SK-N-SH (cell line): ENCODE data around the gene MELK. TPM values are rescaled to one million over a fixed set of nuclear protein-coding genes. Genes with fewer than 3 reads are reported as not detected.

Source experiments
- CTCF ChIA-PET: fragments of 300-600, 350-600 bp; formaldehyde crosslinking; extraction: SDS; loops from one replicate; lab custom pipeline; 2021; lab: Yijun Ruan, JAX
- POLR2A ChIA-PET: fragments of 350-600 bp; sonication (Branson Sonifier 250); formaldehyde crosslinking; extraction: SDS; loops from one replicate; lab custom pipeline; 2020; ENCODE audit warnings: antibody characterized with exemption, inconsistent platforms; lab: Yijun Ruan, JAX
- DNase-seq: peaks from one replicate; pipeline ENCODE4 v3.0.0; 2012
- H2AFZ ChIP-seq: fragments of 200-600 bp; sonication (generic); 2 replicates; pipeline ENCODE4 v1.8.1; 2016; ENCODE audit warnings: antibody characterized with exemption, mild to moderate bottlenecking, low read depth
- H3F3A ChIP-seq: fragments of 200-600 bp; sonication (generic); replicated peaks from 2 replicates; pipeline ENCODE3; 2016; ENCODE audit warnings: antibody characterized with exemption, mild to moderate bottlenecking; ENCODE audit not compliant: insufficient read depth
- H3K27ac ChIP-seq, 2 experiments: fragments of 200-500 bp in 1 of 2; fragments of 200-600 bp in 1 of 2; sonication (Bioruptor generic) in 1 of 2; sonication (generic), shearing (Covaris generic) in 1 of 2; 2 replicates each; pipeline versions ENCODE4 v1.5.1 to v1.6.1; 2014 to 2016; ENCODE audit warnings: low read depth in 2 of 2, inconsistent platforms in 1 of 2, low read length in 1 of 2, mild to moderate bottlenecking in 1 of 2, mixed read lengths in 1 of 2
- H3K27me3 ChIP-seq: fragments of 200-600 bp; sonication (generic), shearing (Covaris generic); 2 replicates; pipeline ENCODE4 v1.6.1; 2016; ENCODE audit warnings: mixed run types; ENCODE audit not compliant: insufficient read depth
- H3K36me3 ChIP-seq, 2 experiments: fragments of 200-500 bp in 1 of 2; fragments of 200-600 bp in 1 of 2; sonication (Bioruptor generic) in 1 of 2; sonication (generic) in 1 of 2; replicated peaks in 1 of 2; 2 replicates each; pipeline versions ENCODE3 to v1.5.1; 2014 to 2016; ENCODE audit warnings: low read length in 1 of 2, mild to moderate bottlenecking in 1 of 2; ENCODE audit not compliant: insufficient read depth in 2 of 2, control insufficient read depth in 1 of 2
- H3K4me1 ChIP-seq, 2 experiments: fragments of 200-500 bp in 1 of 2; fragments of 200-600 bp in 1 of 2; sonication (Bioruptor generic) in 1 of 2; sonication (generic), shearing (Covaris generic) in 1 of 2; 2 replicates each; pipeline versions ENCODE4 v1.5.1 to v1.6.1; 2014 to 2016; ENCODE audit warnings: low read depth in 1 of 2, low read length in 1 of 2, mixed run types in 1 of 2; ENCODE audit not compliant: insufficient read depth in 2 of 2, control insufficient read depth in 1 of 2
- H3K4me2 ChIP-seq: fragments of 200-600 bp; sonication (generic), shearing (Covaris generic); 2 replicates; pipeline ENCODE4 v1.6.1; 2017; ENCODE audit warnings: mixed run types
- H3K4me3 ChIP-seq, 2 experiments: fragments of 200-500 bp in 1 of 2; fragments of 200-600 bp in 1 of 2; sonication (Bioruptor generic) in 1 of 2; sonication (generic), shearing (Covaris generic) in 1 of 2; 2 replicates each; pipeline versions ENCODE4 v1.5.1 to v1.8.1; 2014 to 2016; ENCODE audit warnings: low read depth in 2 of 2, inconsistent platforms in 1 of 2, low read length in 1 of 2, mild to moderate bottlenecking in 1 of 2, mixed read lengths in 1 of 2, moderate library complexity in 1 of 2
- H3K79me2 ChIP-seq: fragments of 200-600 bp; sonication (generic); 2 replicates; pipeline ENCODE4 v1.8.1; 2017; ENCODE audit warnings: mild to moderate bottlenecking; ENCODE audit not compliant: insufficient read depth
- H3K9ac ChIP-seq: fragments of 200-600 bp; sonication (generic); 2 replicates; pipeline ENCODE4 v1.6.1; 2017; ENCODE audit warnings: mixed run types
- H3K9me2 ChIP-seq: fragments of 200-600 bp; sonication (generic); 2 replicates; pipeline ENCODE4 v1.6.1; 2017; ENCODE audit warnings: mixed run types
- H3K9me3 ChIP-seq: fragments of 200-600 bp; sonication (generic); 2 replicates; pipeline ENCODE4 v1.6.1; 2017; ENCODE audit warnings: mixed run types, mild to moderate bottlenecking, moderate library complexity
- H4K20me1 ChIP-seq: fragments of 200-600 bp; sonication (generic); 2 replicates; pipeline ENCODE4 v1.6.1; 2017; ENCODE audit warnings: mild to moderate bottlenecking, mixed run types; ENCODE audit not compliant: insufficient read depth
- ELF1 ChIP-seq: IDR thresholded peaks from 2 replicates; pipeline ENCODE4 v1.4.0; 2012
- FOSL2 ChIP-seq: IDR thresholded peaks from 2 replicates; pipeline ENCODE4 v1.4.0; 2012; ENCODE audit warnings: low read depth, mild to moderate bottlenecking, moderate library complexity, borderline replicate concordance
- FOXM1 ChIP-seq: IDR thresholded peaks from 2 replicates; pipeline ENCODE4 v1.4.0; 2012; ENCODE audit warnings: low read depth, mild to moderate bottlenecking
- GABPA ChIP-seq: IDR thresholded peaks from 2 replicates; pipeline ENCODE4 v1.4.0; 2012; ENCODE audit warnings: low read depth, mild to moderate bottlenecking
- JUND ChIP-seq: IDR thresholded peaks from 2 replicates; pipeline ENCODE4 v1.4.0; 2012
- MEF2A ChIP-seq: IDR thresholded peaks from 2 replicates; pipeline ENCODE4 v1.4.0; 2012; ENCODE audit warnings: low read depth, borderline replicate concordance
- MXI1 ChIP-seq: IDR thresholded peaks from 2 replicates; pipeline ENCODE4 v1.6.1; 2012; ENCODE audit warnings: mild to moderate bottlenecking, low read depth, low read length, improper control_type of control experiment
- NFIC ChIP-seq: IDR thresholded peaks from 2 replicates; pipeline ENCODE4 v1.4.0; 2012; ENCODE audit warnings: borderline replicate concordance
- RFX5 ChIP-seq: IDR thresholded peaks from 2 replicates; pipeline ENCODE4 v1.6.1; 2012; ENCODE audit warnings: mild to moderate bottlenecking, improper control_type of control experiment, low read length
- RXRA ChIP-seq: IDR thresholded peaks from 2 replicates; pipeline ENCODE4 v1.4.0; 2012; ENCODE audit warnings: low read depth, mild to moderate bottlenecking, borderline replicate concordance
- TAF1 ChIP-seq: IDR thresholded peaks from 2 replicates; pipeline ENCODE4 v1.6.1; 2012; ENCODE audit warnings: low read depth, mild to moderate bottlenecking, low read length, moderate library complexity, borderline replicate concordance
- TCF12 ChIP-seq: IDR thresholded peaks from 2 replicates; pipeline ENCODE4 v1.4.0; 2012
- YY1 ChIP-seq: IDR thresholded peaks from 2 replicates; pipeline ENCODE4 v1.4.0; 2012; ENCODE audit warnings: low read depth, mild to moderate bottlenecking
- WGBS: methylation state at CpG from one replicate; pipeline ENCODE4 v1.1.6; 2017; ENCODE audit warnings: low lambda C conversion rate; 5-methylcytosine and 5-hydroxymethylcytosine counted together
- polyA plus RNA-seq, 3 experiments: library from polyadenylated mRNA; depleted of rRNA; stranded (reverse); fragments of >200 nt; gene quantifications; 2 replicates each; pipeline ENCODE4 v1.2.3, GENCODE V29; 2012
- TF ChIP-seq, protein P1 (sequence below): IDR thresholded peaks from 2 replicates; pipeline ENCODE4 v1.4.0; 2012; ENCODE audit warnings: low read depth, borderline replicate concordance
- TF ChIP-seq, protein P2 (sequence below): IDR thresholded peaks from 2 replicates; pipeline ENCODE4; 2012
- TF ChIP-seq, protein P3 (sequence below): fragments of 200-600 bp; sonication (generic); IDR thresholded peaks from 2 replicates; pipeline ENCODE4 v1.6.1; 2017; ENCODE audit warnings: antibody characterized with exemption, mild to moderate bottlenecking, moderate library complexity

The MELK gene
- polyA plus RNA-seq, 1 of the 3 experiments (the other 2 are of a cell fraction) = 16.5 TPM

DNA sequence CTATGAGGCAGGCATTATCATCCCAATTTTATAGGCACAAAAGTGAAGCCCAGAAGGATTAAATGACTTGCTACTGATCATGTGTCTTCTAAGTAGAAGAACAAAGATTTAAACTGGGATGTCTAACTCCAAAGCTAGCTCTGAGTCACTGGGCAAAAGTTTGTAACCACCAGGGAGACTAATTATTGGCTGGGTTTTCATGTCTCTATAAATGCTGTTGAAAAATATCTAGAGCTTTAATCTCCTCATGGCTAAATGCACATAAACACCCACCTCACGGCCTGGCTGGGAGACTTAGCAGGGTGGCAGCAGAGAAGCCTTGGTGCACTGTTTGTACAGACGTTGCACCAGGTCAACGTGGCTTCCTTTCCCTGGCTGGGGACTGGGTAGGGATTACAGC, 144.6 kb downstream of the MELK start:
- DNase-seq = no peak
- ChIA-PET POLR2A (no interaction called here), CTCF (interaction anchor here (1.0 to 1.7 kb wide), 3 partner anchors 12 to 29 kb away, joined by 3 to 7 read pairs (median 5); no protein-coding TSS in a partner anchor)
- Histone ChIP-seq H3K4me3 (no peak overlapping the region), H3K27ac (no peak overlapping the region), H3F3A (no peaks in the 10 kb centered on the region), H3K9ac (no peak overlapping the region), H3K4me1 (no peaks in the 10 kb centered on the region), H4K20me1 (no peaks in the 10 kb centered on the region), H2AFZ (no peak overlapping the region), H3K79me2 (no peaks in the 10 kb centered on the region), H3K4me2 (no peak overlapping the region), H3K27me3 (no peaks in the 10 kb centered on the region; the same call in 1 of the 2 replicates), H3K9me3 (no peaks in the 10 kb centered on the region), H3K9me2 (no peaks in the 10 kb centered on the region), H3K36me3 (no peaks in the 10 kb centered on the region)
- WGBS = 33% methylated on average over 3 of the region's 3 CpGs
- no peak for TF ChIP-seq NFIC
- TF ChIP-seq, protein P1, sequence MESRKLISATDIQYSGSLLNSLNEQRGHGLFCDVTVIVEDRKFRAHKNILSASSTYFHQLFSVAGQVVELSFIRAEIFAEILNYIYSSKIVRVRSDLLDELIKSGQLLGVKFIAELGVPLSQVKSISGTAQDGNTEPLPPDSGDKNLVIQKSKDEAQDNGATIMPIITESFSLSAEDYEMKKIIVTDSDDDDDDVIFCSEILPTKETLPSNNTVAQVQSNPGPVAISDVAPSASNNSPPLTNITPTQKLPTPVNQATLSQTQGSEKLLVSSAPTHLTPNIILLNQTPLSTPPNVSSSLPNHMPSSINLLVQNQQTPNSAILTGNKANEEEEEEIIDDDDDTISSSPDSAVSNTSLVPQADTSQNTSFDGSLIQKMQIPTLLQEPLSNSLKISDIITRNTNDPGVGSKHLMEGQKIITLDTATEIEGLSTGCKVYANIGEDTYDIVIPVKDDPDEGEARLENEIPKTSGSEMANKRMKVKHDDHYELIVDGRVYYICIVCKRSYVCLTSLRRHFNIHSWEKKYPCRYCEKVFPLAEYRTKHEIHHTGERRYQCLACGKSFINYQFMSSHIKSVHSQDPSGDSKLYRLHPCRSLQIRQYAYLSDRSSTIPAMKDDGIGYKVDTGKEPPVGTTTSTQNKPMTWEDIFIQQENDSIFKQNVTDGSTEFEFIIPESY = no peak
- TF ChIP-seq YY1 = no peak
- TF ChIP-seq GABPA = no peak
- no peak for TF ChIP-seq FOSL2
- no peak for TF ChIP-seq RXRA
- no peak for TF ChIP-seq TAF1
- TF ChIP-seq ELF1 = no peak
- TF ChIP-seq, protein P2, sequence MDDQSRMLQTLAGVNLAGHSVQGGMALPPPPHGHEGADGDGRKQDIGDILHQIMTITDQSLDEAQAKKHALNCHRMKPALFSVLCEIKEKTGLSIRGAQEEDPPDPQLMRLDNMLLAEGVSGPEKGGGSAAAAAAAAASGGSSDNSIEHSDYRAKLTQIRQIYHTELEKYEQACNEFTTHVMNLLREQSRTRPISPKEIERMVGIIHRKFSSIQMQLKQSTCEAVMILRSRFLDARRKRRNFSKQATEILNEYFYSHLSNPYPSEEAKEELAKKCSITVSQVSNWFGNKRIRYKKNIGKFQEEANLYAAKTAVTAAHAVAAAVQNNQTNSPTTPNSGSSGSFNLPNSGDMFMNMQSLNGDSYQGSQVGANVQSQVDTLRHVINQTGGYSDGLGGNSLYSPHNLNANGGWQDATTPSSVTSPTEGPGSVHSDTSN = no peak
- TF ChIP-seq RFX5 = no peak
- TF ChIP-seq FOXM1 = no peak
- no peak for TF ChIP-seq JUND
- no peak for TF ChIP-seq MEF2A
- no peak for TF ChIP-seq TCF12
- no peak for TF ChIP-seq MXI1
- TF ChIP-seq, protein P3, sequence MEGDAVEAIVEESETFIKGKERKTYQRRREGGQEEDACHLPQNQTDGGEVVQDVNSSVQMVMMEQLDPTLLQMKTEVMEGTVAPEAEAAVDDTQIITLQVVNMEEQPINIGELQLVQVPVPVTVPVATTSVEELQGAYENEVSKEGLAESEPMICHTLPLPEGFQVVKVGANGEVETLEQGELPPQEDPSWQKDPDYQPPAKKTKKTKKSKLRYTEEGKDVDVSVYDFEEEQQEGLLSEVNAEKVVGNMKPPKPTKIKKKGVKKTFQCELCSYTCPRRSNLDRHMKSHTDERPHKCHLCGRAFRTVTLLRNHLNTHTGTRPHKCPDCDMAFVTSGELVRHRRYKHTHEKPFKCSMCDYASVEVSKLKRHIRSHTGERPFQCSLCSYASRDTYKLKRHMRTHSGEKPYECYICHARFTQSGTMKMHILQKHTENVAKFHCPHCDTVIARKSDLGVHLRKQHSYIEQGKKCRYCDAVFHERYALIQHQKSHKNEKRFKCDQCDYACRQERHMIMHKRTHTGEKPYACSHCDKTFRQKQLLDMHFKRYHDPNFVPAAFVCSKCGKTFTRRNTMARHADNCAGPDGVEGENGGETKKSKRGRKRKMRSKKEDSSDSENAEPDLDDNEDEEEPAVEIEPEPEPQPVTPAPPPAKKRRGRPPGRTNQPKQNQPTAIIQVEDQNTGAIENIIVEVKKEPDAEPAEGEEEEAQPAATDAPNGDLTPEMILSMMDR = no peak
